ENCODE results near the gene INPP1.

GRCh38 chr2:190354003-190354690 lies 10.8 kb downstream of the INPP1 start:
- TF ChIP-seq CTCF (IDR thresholded peaks at IDR 0.05) (no peak), POLR2A (IDR thresholded peaks at IDR 0.05) (no peak)

Data from right lobe of liver (tissue), 4 donors.